Stimulated activated CD4-positive, alpha-beta T cell treated with anti-CD3 and anti-CD28 coated beads, Interleukin-1b, Interleukin-23, amount 100 ng/mL, for 24 hours (primary cell): ENCODE data around the gene CCNY.

Source experiments
- DNase-seq, 4 experiments: peaks; one replicate each; pipeline ENCODE4 v3.0.0-alpha.2; 2020; ENCODE audit warnings: low read depth in 4 of 4, low spot score in 1 of 4

The CCNY gene

GRCh38 chr10:35448687-35449662, 112.7 kb downstream of the CCNY start:
- DNase-seq = no peak

GRCh38 chr10:35449944-35450343, 113.6 kb downstream of the CCNY start:
- no peak for DNase-seq

DNA sequence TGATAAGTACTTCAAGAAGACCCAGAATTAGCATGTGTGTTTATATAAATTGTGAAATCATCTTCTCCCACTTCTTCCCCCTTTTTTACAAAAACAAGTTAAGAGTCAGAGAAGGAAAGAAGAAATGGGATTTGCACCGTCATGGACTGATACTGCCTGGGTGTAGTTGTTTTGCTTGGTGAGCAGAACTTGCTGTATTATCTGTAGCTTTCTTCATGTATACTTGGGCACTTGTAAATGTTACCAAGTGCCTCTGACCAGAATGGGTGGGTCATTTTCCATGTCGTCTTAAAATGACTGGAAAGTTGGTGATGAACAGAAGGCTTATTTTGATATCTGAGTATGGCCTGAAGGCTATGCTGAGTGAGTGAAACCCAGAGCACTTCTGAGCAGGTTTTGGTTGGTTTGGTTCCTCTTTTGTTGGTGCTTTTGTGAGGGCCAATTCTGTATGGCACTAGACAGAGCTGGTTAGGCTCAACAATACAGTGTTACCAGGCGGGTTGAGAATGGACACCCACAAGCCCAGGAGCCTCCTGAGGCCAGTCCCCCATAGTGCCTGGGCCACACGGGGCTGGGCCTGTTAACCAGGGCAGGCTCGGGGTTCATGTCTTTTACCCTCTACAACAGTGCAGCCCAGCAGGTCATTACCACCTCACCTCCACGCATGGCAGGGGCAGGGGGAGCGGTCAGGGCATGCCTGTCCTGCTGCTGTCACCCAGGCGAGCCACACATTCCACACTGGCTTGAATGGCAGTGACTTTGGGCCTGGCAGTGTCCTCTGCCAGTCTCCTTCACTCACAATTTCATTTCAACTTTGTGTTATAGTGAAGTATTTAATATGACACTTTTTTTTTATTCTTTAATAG, 115.1 kb downstream of the CCNY start:
- DNase-seq = no peak

DNA sequence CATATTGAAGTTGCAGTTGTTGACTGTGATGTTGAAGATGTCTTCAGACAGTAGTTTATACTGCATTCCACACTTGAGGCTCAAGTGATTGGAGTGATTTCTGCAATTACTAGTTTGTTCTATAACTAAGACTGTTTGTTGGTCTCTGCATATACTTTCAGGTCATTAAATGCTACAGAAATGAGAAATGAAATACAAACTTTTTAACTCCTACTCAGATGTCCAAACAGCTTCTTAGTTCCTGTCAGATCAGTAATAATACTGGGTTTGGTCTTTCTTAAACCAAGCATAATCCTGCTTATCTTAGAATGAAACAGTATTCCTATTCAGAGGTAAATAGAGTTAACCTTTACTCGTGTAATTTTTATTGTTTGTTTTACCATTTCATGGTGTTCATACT, 115.9 kb downstream of the CCNY start:
- DNase-seq = no peak

DNA sequence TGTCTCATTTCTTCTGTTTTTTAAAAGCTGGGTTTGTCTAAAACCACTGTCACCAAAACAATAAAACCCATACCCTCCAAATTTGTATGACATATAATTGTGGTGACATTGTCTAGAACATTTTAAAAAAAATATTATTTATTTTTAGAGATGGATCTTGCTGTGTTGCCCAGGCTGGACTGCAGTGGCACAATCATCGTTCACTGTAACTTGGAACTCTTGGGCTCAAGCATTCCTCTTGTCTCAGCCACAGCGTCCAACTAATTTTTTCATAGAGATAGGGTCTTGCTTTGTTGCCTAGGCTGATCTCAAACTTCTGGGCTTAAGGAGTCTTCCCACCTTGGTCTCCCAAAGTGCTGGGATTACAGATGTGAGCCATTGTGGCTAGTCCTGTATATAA, 116.5 kb downstream of the CCNY start:
- no peak for DNase-seq

DNA sequence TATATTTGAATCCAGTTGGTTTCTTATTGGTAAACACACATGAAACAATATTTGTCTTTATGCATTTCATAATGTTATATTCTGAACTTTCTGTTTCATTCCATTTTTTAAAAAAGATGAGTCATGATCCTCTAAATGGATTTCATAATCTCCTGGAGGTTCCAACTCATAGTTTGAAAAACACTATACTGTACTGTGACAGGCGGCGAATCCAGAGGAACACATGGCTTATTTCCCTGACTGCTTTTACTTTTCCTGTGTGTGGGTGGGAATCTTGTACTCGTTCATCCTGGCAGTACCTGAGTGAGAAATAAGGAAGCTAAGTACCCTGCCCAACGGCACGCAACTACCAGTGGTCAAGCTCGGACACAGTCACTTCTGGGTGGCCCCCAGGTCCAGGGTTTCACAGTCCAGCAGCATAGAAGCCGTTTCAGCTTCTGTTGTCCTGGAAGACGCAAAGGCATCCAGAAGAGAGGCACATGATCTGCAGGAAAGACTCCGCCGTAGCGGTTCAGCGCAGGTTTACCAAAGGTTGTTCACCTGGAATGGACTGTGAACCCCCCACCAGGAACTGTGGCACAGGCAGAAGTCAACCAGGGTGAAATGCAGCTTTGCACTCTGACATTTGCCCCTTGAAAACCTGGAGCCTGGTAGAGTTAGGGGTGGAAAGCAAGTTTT, 117.7 kb downstream of the CCNY start:
- DNase-seq = no peak

DNA sequence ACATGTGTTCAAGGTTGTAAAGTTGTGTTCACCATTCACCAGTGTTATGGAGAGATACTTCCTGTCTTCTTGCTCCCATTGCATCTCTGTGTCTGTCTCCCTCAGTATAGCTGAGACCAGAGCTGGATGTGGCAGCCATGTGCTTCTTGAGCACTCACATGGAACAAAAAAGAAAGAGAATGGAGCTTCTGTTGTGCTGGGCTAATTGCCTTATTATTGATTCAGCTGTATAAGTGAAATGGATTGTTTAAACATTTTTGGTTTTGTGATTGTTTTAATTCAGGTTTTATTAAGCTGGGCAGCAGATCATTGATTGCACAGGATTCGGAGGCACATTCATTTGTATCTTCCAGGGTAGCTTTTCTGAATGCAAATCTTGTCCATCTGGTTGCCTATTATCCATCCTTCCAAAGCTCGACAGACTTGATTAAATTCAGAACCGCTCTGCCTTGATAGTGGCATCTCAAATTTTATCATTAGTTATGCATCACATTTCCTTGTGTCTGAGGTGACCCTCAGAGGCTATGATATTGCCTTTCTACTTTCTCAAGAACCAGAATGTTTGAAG, 119.9 kb downstream of the CCNY start:
- DNase-seq = no peak

GRCh38 chr10:35456784-35457183, 120.5 kb downstream of the CCNY start:
- no peak for DNase-seq

DNA sequence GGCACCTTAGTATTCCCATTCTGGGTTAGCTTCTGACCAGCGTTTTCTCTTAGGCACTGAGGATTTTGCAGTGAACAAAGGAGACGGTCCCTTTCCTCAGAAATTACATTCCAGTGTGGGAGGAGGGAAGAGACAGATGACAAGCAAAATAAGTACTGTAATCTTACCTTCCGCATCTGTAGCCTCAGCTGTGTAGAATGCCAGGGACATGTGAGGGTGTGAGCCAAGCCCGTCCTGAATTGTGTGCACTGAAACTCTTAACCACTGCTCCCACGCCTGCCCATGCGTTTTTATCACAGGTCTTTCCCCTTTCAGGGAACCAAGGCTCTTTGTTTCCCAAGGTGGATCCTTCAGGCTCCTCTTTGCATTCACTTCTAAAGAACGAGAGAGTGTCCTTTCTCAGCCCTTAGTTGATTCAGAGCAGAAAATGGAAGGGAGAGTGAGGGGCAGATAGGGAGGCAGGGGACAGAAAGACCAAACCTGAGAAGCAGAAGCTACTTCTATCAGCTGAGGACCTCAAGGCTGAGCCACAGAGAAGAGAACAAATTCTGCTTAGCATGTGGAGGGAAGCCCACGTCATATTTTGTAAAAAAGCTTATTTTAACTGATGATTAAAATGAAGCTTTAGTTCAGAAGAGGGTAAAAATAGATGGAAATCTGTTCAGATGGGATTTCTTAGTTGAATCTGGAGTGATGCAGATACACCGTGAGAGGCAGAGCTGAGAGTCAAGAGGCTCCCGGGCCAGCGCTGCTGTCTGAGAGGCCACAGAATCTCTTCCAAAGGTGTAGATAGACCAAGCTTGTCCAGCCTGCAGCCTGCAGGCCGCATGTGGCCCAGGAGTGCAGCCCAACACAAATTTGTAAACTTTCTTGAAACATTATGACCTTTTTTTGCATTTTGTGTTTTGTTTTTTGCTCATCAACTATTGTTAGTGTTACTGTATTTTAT, 122.5 kb downstream of the CCNY start:
- no peak for DNase-seq

- no peak for DNase-seq
Observed at GRCh38 chr10:35459449-35459847, 123.1 kb downstream of the CCNY start.

DNA sequence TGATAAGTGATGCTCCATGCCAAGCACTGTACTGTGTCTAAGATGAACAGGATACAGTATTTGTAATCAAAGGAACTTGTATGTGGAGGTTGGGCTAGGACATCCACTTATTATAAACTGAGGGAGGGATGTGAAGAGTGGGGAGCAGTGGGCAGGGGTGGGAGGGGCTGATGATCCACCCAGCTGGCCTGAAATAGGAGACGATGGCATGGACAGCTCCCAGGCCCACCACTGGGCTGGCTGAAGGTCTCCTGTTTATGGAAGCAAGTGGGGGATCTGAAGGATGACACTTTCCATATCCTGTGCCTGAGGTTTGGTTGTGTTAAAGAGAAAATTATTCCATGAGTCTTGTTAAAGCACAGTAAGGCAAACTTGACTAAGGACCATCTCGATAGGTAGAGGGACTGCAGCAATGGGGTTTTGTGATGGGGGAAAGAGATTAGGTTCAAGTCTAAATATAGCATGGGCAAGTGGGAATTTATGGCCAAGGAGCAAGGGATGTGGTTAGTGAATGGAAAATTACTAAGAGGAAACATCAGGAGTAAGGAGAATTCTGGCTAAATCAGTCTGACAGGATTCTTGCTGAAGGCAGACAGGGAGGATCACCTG, 124.6 kb downstream of the CCNY start:
- DNase-seq = no peak

GRCh38 chr10:35462491-35462934, 126.2 kb downstream of the CCNY start:
- no peak for DNase-seq

GRCh38 chr10:35463105-35463867, 127.0 kb downstream of the CCNY start:
- no peak for DNase-seq

- no peak for DNase-seq
Observed at GRCh38 chr10:35463878-35464277, 127.6 kb downstream of the CCNY start.

DNA sequence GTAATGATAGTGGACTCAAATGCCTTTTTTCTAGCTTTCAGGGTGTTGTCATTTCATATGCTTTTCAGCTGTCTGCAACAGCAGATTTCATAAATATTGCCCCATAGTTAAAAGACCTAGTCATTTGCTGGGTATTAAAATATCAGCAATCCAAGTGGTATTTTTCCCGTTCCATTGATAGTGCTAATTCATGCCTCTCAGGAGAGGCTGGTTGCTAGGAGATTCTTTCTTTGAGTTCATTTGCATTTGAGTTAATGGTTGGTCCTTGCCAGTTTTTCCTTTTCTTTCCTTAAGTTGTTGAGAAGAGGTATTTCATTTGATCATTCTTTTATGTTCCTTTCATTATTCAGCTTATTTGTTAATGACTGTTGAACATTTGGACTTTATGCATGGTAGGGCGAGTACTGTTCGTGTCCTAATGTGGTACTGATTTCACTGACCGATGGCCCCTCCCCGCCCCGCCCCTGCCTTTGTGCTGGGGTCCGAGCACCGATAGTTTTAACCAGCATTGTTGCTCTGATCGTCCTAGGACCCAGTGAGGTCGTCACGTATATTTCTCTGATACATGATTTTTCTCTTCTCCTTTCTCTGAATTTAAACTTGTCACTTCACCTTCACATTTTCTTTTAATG, 128.6 kb downstream of the CCNY start:
- no peak for DNase-seq

GRCh38 chr10:35465673-35466072, 129.4 kb downstream of the CCNY start:
- no peak for DNase-seq

DNA sequence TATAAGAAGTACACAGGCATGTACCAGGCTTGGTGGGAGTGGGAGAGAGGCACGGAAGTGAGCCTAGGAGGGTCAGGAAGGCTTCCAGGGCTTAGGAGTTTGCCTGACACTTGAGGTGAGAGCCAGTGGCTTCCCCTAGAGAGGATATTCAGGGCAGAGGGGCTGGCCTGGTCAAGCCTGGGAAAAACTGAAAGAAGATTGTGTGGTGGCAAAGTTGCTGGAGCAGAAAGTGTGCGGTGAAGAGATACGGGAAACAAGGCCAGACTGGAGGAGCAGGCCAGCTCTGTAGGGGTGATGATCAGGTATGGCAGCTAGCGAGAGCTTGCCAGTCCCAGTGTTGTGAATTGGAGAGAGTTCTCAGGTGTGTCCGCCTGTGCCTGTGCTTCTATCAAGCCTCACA, 129.9 kb downstream of the CCNY start:
- DNase-seq = no peak

DNA sequence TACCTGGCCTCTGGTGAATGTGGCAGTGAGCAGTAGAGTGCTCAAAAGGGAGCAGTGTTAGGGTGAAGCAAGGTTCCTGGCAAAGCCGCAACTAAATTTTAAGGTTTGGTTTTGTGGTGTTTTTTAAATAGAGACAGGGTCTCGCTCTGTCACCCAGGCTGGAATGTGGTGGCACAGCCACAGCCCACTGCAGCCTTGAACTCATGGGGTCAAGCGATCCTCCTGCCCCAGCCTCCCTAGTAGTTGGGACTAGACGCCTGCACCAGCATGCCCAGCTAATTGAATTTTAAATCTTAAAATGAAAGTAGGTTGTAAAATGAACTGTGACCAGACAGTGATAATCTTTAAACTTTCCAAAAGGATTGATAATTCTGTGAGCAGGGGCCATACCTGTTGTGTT, 130.4 kb downstream of the CCNY start:
- no peak for DNase-seq
